Trophoblast cell (in vitro differentiated cells and primary cell): ENCODE measurements around the gene DTX3.
A peak's percentile ranks its signal among the peaks of the same experiment; 100 is the strongest.

ENCODE experiments used
- DNase-seq, 2 donors: peaks; one replicate each; pipeline ENCODE4 v3.0.0-alpha.2; 2016
- H2AFZ ChIP-seq: 2 replicates; pipeline ENCODE4 v1.6.1; 2013; ENCODE audit warnings: low read length, moderate library complexity, mild to moderate bottlenecking; ENCODE audit not compliant: insufficient read depth, poor library complexity
- H2AK5ac ChIP-seq: 2 replicates; pipeline ENCODE4 v1.6.1; 2013; ENCODE audit warnings: mild to moderate bottlenecking, low read length
- H2BK120ac ChIP-seq: 2 replicates; pipeline ENCODE4 v1.6.1; 2013; ENCODE audit warnings: low read length, mild to moderate bottlenecking, moderate library complexity; ENCODE audit not compliant: insufficient read depth, poor library complexity
- H2BK12ac ChIP-seq: 2 replicates; pipeline ENCODE4 v1.6.1; 2013; ENCODE audit warnings: mild to moderate bottlenecking, low read length, moderate library complexity
- H2BK5ac ChIP-seq: 2 replicates; pipeline ENCODE4 v1.6.1; 2013; ENCODE audit warnings: low read length, low read depth, moderate library complexity, mild to moderate bottlenecking; ENCODE audit not compliant: poor library complexity
- H3K14ac ChIP-seq: 2 replicates; pipeline ENCODE4 v1.6.1; 2013; ENCODE audit warnings: mild to moderate bottlenecking, low read length
- H3K18ac ChIP-seq: 2 replicates; pipeline ENCODE4 v1.6.1; 2013; ENCODE audit warnings: mild to moderate bottlenecking, low read length
- H3K23ac ChIP-seq: 2 replicates; pipeline ENCODE4 v1.6.1; 2013; ENCODE audit warnings: low read length
- H3K27ac ChIP-seq: 2 replicates; pipeline ENCODE4 v1.5.1; 2013; ENCODE audit warnings: low read depth, mild to moderate bottlenecking, inconsistent platforms, low read length, moderate library complexity
- H3K27me3 ChIP-seq: 2 replicates; pipeline ENCODE4 v1.6.1; 2013; ENCODE audit warnings: inconsistent platforms, mild to moderate bottlenecking, low read length, moderate library complexity; ENCODE audit not compliant: insufficient read depth
- H3K36me3 ChIP-seq, 2 experiments: 1 replicate in 1 of 2; 2 replicates in 1 of 2; pipeline ENCODE4 v1.6.1; 2013; ENCODE audit warnings: low read length in 2 of 2, mild to moderate bottlenecking in 2 of 2, moderate library complexity in 1 of 2; ENCODE audit not compliant: insufficient read depth in 2 of 2, control insufficient read depth in 1 of 2
- H3K4ac ChIP-seq: 2 replicates; pipeline ENCODE4 v1.6.1; 2013; ENCODE audit warnings: low read depth, mild to moderate bottlenecking, low read length, moderate library complexity
- H3K4me1 ChIP-seq, 2 experiments: 1 replicate in 1 of 2; 2 replicates in 1 of 2; pipeline ENCODE4 v1.6.1; 2013; ENCODE audit warnings: low read length in 2 of 2, mild to moderate bottlenecking in 2 of 2, moderate library complexity in 1 of 2; ENCODE audit not compliant: insufficient read depth in 2 of 2, control insufficient read depth in 1 of 2
- H3K4me2 ChIP-seq: 2 replicates; pipeline ENCODE4 v1.6.1; 2013; ENCODE audit warnings: inconsistent platforms, mild to moderate bottlenecking, low read length, moderate library complexity
- H3K4me3 ChIP-seq: 2 replicates; pipeline ENCODE4 v1.5.1; 2013; ENCODE audit warnings: mild to moderate bottlenecking, low read depth, low read length, inconsistent platforms
- H3K79me1 ChIP-seq: one replicate; pipeline ENCODE4 v1.6.1; 2013; ENCODE audit warnings: low read length
- H3K79me2 ChIP-seq: 2 replicates; pipeline ENCODE4 v1.6.1; 2013; ENCODE audit warnings: low read length, mild to moderate bottlenecking; ENCODE audit not compliant: control insufficient read depth, insufficient read depth, poor library complexity
- H3K9ac ChIP-seq: 2 replicates; pipeline ENCODE4 v1.6.1; 2013; ENCODE audit warnings: mild to moderate bottlenecking, low read length
- H3K9me3 ChIP-seq: 2 replicates; pipeline ENCODE4 v1.6.1; 2013; ENCODE audit warnings: low read depth, mild to moderate bottlenecking, control low read depth, inconsistent platforms, low read length; ENCODE audit not compliant: insufficient read depth
- H4K12ac ChIP-seq: 2 replicates; pipeline ENCODE4 v1.6.1; 2013; ENCODE audit warnings: low read depth, mild to moderate bottlenecking, low read length, moderate library complexity
- H4K8ac ChIP-seq: 2 replicates; pipeline ENCODE4 v1.6.1; 2013; ENCODE audit warnings: low read depth, mild to moderate bottlenecking, low read length, moderate library complexity
- H4K91ac ChIP-seq: one replicate; pipeline ENCODE4 v1.6.1; 2013; ENCODE audit warnings: low read depth, mild to moderate bottlenecking, low read length, moderate library complexity
- WGBS: extraction: QIAGEN DNeasy Blood & Tissue Kit; methylation state at CpG from one replicate; pipeline ENCODE4 v1.1.7; 2013; ENCODE audit warnings: missing lambda C conversion rate; ENCODE audit not compliant: insufficient read length, insufficient coverage; ENCODE audit errors: extremely low coverage; 5-methylcytosine and 5-hydroxymethylcytosine counted together

Gene DTX3

GRCh38 chr12:57620245-57620935 is 15.8 kb downstream of the DTX3 start:
- Histone ChIP-seq H2BK12ac (no peak overlapping the region), H3K27ac (no peak overlapping the region), H3K4me2 (no peak overlapping the region), H3K14ac (no peak overlapping the region), H2BK5ac (no peak overlapping the region), H3K9me3 (peaks cover 3% of the 10 kb centered on the region), H3K4me1 (peaks cover 0 to 5% of the 10 kb centered on the region in 2 experiments), H4K12ac (no peak overlapping the region), H4K91ac (no peak overlapping the region), H3K23ac (no peak overlapping the region), H3K79me1 (no peaks in the 10 kb centered on the region), H2BK120ac (no peak overlapping the region), H3K79me2 (no peaks in the 10 kb centered on the region), H2AK5ac (no peak overlapping the region), H3K18ac (no peak overlapping the region), H2AFZ (no peak overlapping the region), H3K4me3 (no peak overlapping the region), H3K4ac (no peak overlapping the region), H3K27me3 (peaks cover 68% of the 10 kb centered on the region), H3K9ac (no peak overlapping the region), H4K8ac (no peak overlapping the region), H3K36me3 (peaks cover 0 to 4% of the 10 kb centered on the region in 2 experiments)
- DNase-seq = no peak
- WGBS = no CpG with 5 or more reads among the region's 13 CpGs

- no peak overlapping the region for H2AFZ ChIP-seq
- no peak overlapping the region for H3K18ac ChIP-seq
- no peak overlapping the region for H2BK12ac ChIP-seq
- H3K9ac ChIP-seq = no peak overlapping the region
- no peak overlapping the region for H4K12ac ChIP-seq
- H2AK5ac ChIP-seq = no peak overlapping the region
- H3K14ac ChIP-seq = no peak overlapping the region
- H3K36me3 ChIP-seq = no peaks in the 10 kb centered on the region
- H3K23ac ChIP-seq = no peak overlapping the region
- H3K79me1 ChIP-seq = no peaks in the 10 kb centered on the region
- no peak overlapping the region for H4K91ac ChIP-seq
- DNase-seq = no peak
- H3K4ac ChIP-seq = no peak overlapping the region
- peak overlapping the region; percentile 61 for H3K4me2 ChIP-seq
- peaks cover 0 to 5% of the 10 kb centered on the region in 2 experiments for H3K4me1 ChIP-seq
- H2BK5ac ChIP-seq = no peak overlapping the region
- no CpG with 5 or more reads among the region's 42 CpGs for WGBS
- H3K27ac ChIP-seq = no peak overlapping the region
- no peak overlapping the region for H2BK120ac ChIP-seq
- no peaks in the 10 kb centered on the region for H3K9me3 ChIP-seq
- no peak overlapping the region for H4K8ac ChIP-seq
- H3K4me3 ChIP-seq = no peak overlapping the region
- H3K27me3 ChIP-seq = peaks cover 71% of the 10 kb centered on the region
- H3K79me2 ChIP-seq = no peaks in the 10 kb centered on the region
These were observed 16.4 kb downstream of the DTX3 start for GRCh38 chr12:57620936-57621496.

GRCh38 chr12:57621497-57622292 is 17.1 kb downstream of the DTX3 start:
- H4K8ac ChIP-seq = no peak overlapping the region
- peaks cover 0 to 5% of the 10 kb centered on the region in 2 experiments for H3K4me1 ChIP-seq
- peaks cover 75% of the 10 kb centered on the region for H3K27me3 ChIP-seq
- H3K36me3 ChIP-seq = no peaks in the 10 kb centered on the region
- no peak overlapping the region for H2BK5ac ChIP-seq
- H3K18ac ChIP-seq = no peak overlapping the region
- H2BK12ac ChIP-seq = no peak overlapping the region
- H2BK120ac ChIP-seq = no peak overlapping the region
- no peak overlapping the region for H3K4ac ChIP-seq
- H2AK5ac ChIP-seq = no peak overlapping the region
- peak overlapping the region; percentile 11 for H2AFZ ChIP-seq
- WGBS = no CpG with 5 or more reads among the region's 49 CpGs
- no peaks in the 10 kb centered on the region for H3K9me3 ChIP-seq
- no peak overlapping the region for H4K12ac ChIP-seq
- H3K23ac ChIP-seq = no peak overlapping the region
- no peak overlapping the region for H3K14ac ChIP-seq
- peak overlapping the region; percentile 61 for H3K4me2 ChIP-seq
- DNase-seq = peak; percentile 20 to 56
- no peaks in the 10 kb centered on the region for H3K79me2 ChIP-seq
- H3K27ac ChIP-seq = no peak overlapping the region
- no peak overlapping the region for H4K91ac ChIP-seq
- no peaks in the 10 kb centered on the region for H3K79me1 ChIP-seq
- no peak overlapping the region for H3K9ac ChIP-seq
- H3K4me3 ChIP-seq = no peak overlapping the region

- no peak overlapping the region for H2BK5ac ChIP-seq
- no peak overlapping the region for H4K91ac ChIP-seq
- no peak overlapping the region for H3K18ac ChIP-seq
- peaks cover 80% of the 10 kb centered on the region for H3K27me3 ChIP-seq
- no peak overlapping the region for H4K12ac ChIP-seq
- H3K4ac ChIP-seq = no peak overlapping the region
- no peak overlapping the region for H2BK120ac ChIP-seq
- no peak overlapping the region for H3K23ac ChIP-seq
- no peak overlapping the region for H2BK12ac ChIP-seq
- H2AK5ac ChIP-seq = no peak overlapping the region
- no peaks in the 10 kb centered on the region for H3K79me2 ChIP-seq
- no peaks in the 10 kb centered on the region for H3K36me3 ChIP-seq
- H3K4me3 ChIP-seq = no peak overlapping the region
- no peak overlapping the region for H3K14ac ChIP-seq
- no peak overlapping the region for H3K4me2 ChIP-seq
- WGBS = no CpG with 5 or more reads among the region's 9 CpGs
- no peak overlapping the region for H3K27ac ChIP-seq
- no peak for DNase-seq
- no peak overlapping the region for H2AFZ ChIP-seq
- H3K4me1 ChIP-seq = peaks cover 2 to 6% of the 10 kb centered on the region in 2 experiments
- no peak overlapping the region for H4K8ac ChIP-seq
- peaks cover 2% of the 10 kb centered on the region for H3K9me3 ChIP-seq
- no peak overlapping the region for H3K9ac ChIP-seq
- H3K79me1 ChIP-seq = no peaks in the 10 kb centered on the region
These were observed 17.9 kb downstream of the DTX3 start for GRCh38 chr12:57622293-57623245.
